Smooth muscle cell (in vitro differentiated cells): ENCODE measurements around the gene KCTD14. TPM values are rescaled to one million over a fixed set of nuclear protein-coding genes. Genes with fewer than 3 reads are reported as not detected.
A peak's percentile ranks its signal among the peaks of the same experiment; 100 is the strongest.

Experiments used
- DNase-seq: peaks from one replicate; lab custom pipeline; 2025; ENCODE audit not compliant: unreplicated experiment; lab: John Stamatoyannopoulos, UW
- H2AFZ ChIP-seq: fragments of 200-600 bp; sonication (generic); 2 replicates; pipeline ENCODE4 v1.6.0; 2016; ENCODE audit warnings: antibody characterized with exemption, low read depth, mild to moderate bottlenecking
- H3F3A ChIP-seq: fragments of 200-600 bp; sonication (generic); 2 replicates; pipeline ENCODE4 v1.6.0; 2017; ENCODE audit warnings: antibody characterized with exemption, low read depth
- H3K27ac ChIP-seq: fragments of 200-600 bp; sonication (generic); 2 replicates; pipeline ENCODE4 v1.5.1; 2016; ENCODE audit warnings: low read depth, mild to moderate bottlenecking
- H3K27me3 ChIP-seq: fragments of 200-600 bp; sonication (generic); 2 replicates; pipeline ENCODE4 v1.6.1; 2016; ENCODE audit warnings: low read depth, mild to moderate bottlenecking
- H3K36me3 ChIP-seq: fragments of 200-600 bp; sonication (generic); 2 replicates; pipeline ENCODE4 v1.5.1; 2016; ENCODE audit warnings: low read depth
- H3K4me1 ChIP-seq: fragments of 200-600 bp; sonication (generic); 2 replicates; pipeline ENCODE4 v1.5.1; 2016; ENCODE audit warnings: low read depth
- H3K4me2 ChIP-seq: fragments of 200-600 bp; sonication (generic); 2 replicates; pipeline ENCODE4 v1.6.0; 2016; ENCODE audit warnings: mild to moderate bottlenecking
- H3K4me3 ChIP-seq: fragments of 200-600 bp; sonication (generic); 2 replicates; pipeline ENCODE4 v1.5.1; 2016; ENCODE audit warnings: mild to moderate bottlenecking
- H3K79me2 ChIP-seq: fragments of 200-600 bp; sonication (generic); 2 replicates; pipeline ENCODE4 v1.6.0; 2016; ENCODE audit warnings: low read depth, mild to moderate bottlenecking
- H3K9ac ChIP-seq: fragments of 200-600 bp; sonication (generic); 2 replicates; pipeline ENCODE4 v1.6.0; 2016; ENCODE audit warnings: low read depth
- H3K9me3 ChIP-seq: fragments of 200-600 bp; sonication (generic); replicated peaks from 2 replicates; pipeline ENCODE4 v1.5.1; 2016; ENCODE audit warnings: low read depth
- H4K20me1 ChIP-seq: fragments of 200-600 bp; sonication (generic); 2 replicates; pipeline ENCODE4 v1.6.0; 2016; ENCODE audit warnings: low read depth
- CTCF ChIP-seq: fragments of 200-600 bp; sonication (generic); IDR thresholded peaks from 2 replicates; pipeline ENCODE4 v1.5.1; 2017; ENCODE audit warnings: borderline replicate concordance, mild to moderate bottlenecking, antibody characterized with exemption; ENCODE audit not compliant: insufficient read depth, poor library complexity, severe bottlenecking
- WGBS: methylation state at CpG from one replicate; pipeline ENCODE4 v1.1.7; 2016; ENCODE audit warnings: low lambda C conversion rate; 5-methylcytosine and 5-hydroxymethylcytosine counted together
- polyA plus RNA-seq: library from polyadenylated mRNA; unstranded; fragments of >200 nt; fragmentation: Nextera tagmentation; extraction: Ambion mirVana; gene quantifications from 2 replicates; pipeline ENCODE4 v1.2.1, GENCODE V29; 2016
- total RNA-seq: library from RNA; depleted of rRNA; stranded (reverse); fragments of >200 nt; gene quantifications from 2 replicates; pipeline ENCODE4 v1.2.3, GENCODE V29; 2014

Gene KCTD14
- total and polyA plus RNA-seq, 2 experiments from 2014 or later, result 1.5 to 1.7 TPM

GRCh38 chr11:78027759-78028158, 4.7 kb upstream of the KCTD14 start:
- H2AFZ ChIP-seq, result no peak overlapping the region
- H3K36me3 ChIP-seq, result no peaks in the 10 kb centered on the region
- no peak for DNase-seq
- TF ChIP-seq CTCF, result no peak
- peaks cover 5% of the 10 kb centered on the region for H3K4me1 ChIP-seq
- H3K27ac ChIP-seq, result no peak overlapping the region
- no peaks in the 10 kb centered on the region for H4K20me1 ChIP-seq
- H3K79me2 ChIP-seq, result no peaks in the 10 kb centered on the region
- H3K27me3 ChIP-seq, result no peaks in the 10 kb centered on the region
- no peak overlapping the region for H3K4me2 ChIP-seq
- H3K9me3 ChIP-seq, result no peaks in the 10 kb centered on the region
- no peak overlapping the region for H3K9ac ChIP-seq
- no peak overlapping the region for H3K4me3 ChIP-seq
- WGBS, result 95% methylated on average over 2 of the region's 2 CpGs
- no peaks in the 10 kb centered on the region for H3F3A ChIP-seq

- Histone ChIP-seq H3K9me3 (no peaks in the 10 kb centered on the region), H3K4me2 (no peak overlapping the region), H3K4me1 (peaks cover 5% of the 10 kb centered on the region), H3K9ac (no peak overlapping the region), H4K20me1 (no peaks in the 10 kb centered on the region), H3K79me2 (no peaks in the 10 kb centered on the region), H3K27me3 (no peaks in the 10 kb centered on the region), H3F3A (no peaks in the 10 kb centered on the region), H2AFZ (no peak overlapping the region), H3K4me3 (no peak overlapping the region), H3K27ac (no peak overlapping the region), H3K36me3 (no peaks in the 10 kb centered on the region)
- TF ChIP-seq CTCF, result no peak
- no peak for DNase-seq
Observed at GRCh38 chr11:78025378-78025777, 2.3 kb upstream of the KCTD14 start.

- Histone ChIP-seq H3K4me1 (peaks cover 5% of the 10 kb centered on the region), H3K9me3 (no peaks in the 10 kb centered on the region), H2AFZ (peak overlapping the region; percentile 69), H3K9ac (peak overlapping the region; percentile 46), H3K4me3 (peak overlapping the region; percentile 53), H3K4me2 (peak overlapping the region; percentile 89), H3K27me3 (no peaks in the 10 kb centered on the region), H3F3A (no peaks in the 10 kb centered on the region), H3K27ac (no peak overlapping the region), H3K36me3 (no peaks in the 10 kb centered on the region), H4K20me1 (no peaks in the 10 kb centered on the region), H3K79me2 (no peaks in the 10 kb centered on the region)
- no peak for DNase-seq
- TF ChIP-seq CTCF, result no peak
- WGBS, result 84% methylated on average over 7 of the region's 7 CpGs
Observed at GRCh38 chr11:78023426-78023825, 350 bp upstream of the KCTD14 start.

GRCh38 chr11:78021611-78022010, 1.5 kb downstream of the KCTD14 start:
- H3K9ac ChIP-seq, result no peak overlapping the region
- H4K20me1 ChIP-seq, result no peaks in the 10 kb centered on the region
- H3K79me2 ChIP-seq, result no peaks in the 10 kb centered on the region
- no peak overlapping the region for H3K4me2 ChIP-seq
- H3K4me3 ChIP-seq, result no peak overlapping the region
- no peaks in the 10 kb centered on the region for H3K36me3 ChIP-seq
- WGBS, result 94% methylated on average over 6 of the region's 6 CpGs
- no peak for DNase-seq
- H3K27ac ChIP-seq, result no peak overlapping the region
- H2AFZ ChIP-seq, result no peak overlapping the region
- no peaks in the 10 kb centered on the region for H3K27me3 ChIP-seq
- no peaks in the 10 kb centered on the region for H3F3A ChIP-seq
- H3K4me1 ChIP-seq, result peaks cover 5% of the 10 kb centered on the region
- no peak for TF ChIP-seq CTCF
- H3K9me3 ChIP-seq, result no peaks in the 10 kb centered on the region
